HepG2 (cell line): ENCODE data around the gene ZFP36. TPM values are rescaled to one million over a fixed set of nuclear protein-coding genes. Genes with fewer than 3 reads are reported as not detected.

Source experiments
- CBX2 ChIP-seq, 2 experiments: fragments of 200-600 bp in 1 of 2; sonication (generic); formaldehyde crosslinking in 1 of 2; IDR thresholded peaks; 2 replicates each; pipeline versions ENCODE4 v1.7.0 to v1.8.1; 2018 to 2022; ENCODE audit warnings: low read depth in 2 of 2, low read length in 1 of 2, mild to moderate bottlenecking in 1 of 2, missing genetic modification reagents in 1 of 2
- DNMT1 ChIP-seq: sonication (generic); formaldehyde crosslinking; IDR thresholded peaks from 2 replicates; pipeline ENCODE4 v1.5.1; 2020; ENCODE audit warnings: mild to moderate bottlenecking, missing genetic modification reagents
- HINFP ChIP-seq: sonication (generic); formaldehyde crosslinking; IDR thresholded peaks from 2 replicates; pipeline ENCODE4 v1.4.0; 2020; ENCODE audit warnings: low read depth, mild to moderate bottlenecking, missing genetic modification reagents
- HMG20B ChIP-seq: conservative IDR thresholded peaks from 2 replicates; pipeline ENCODE4 v1.6.1; 2016; ENCODE audit warnings: missing genetic modification reagents, missing compliant biosample characterization
- HNF1B ChIP-seq: sonication (generic); formaldehyde crosslinking; IDR thresholded peaks from 2 replicates; pipeline ENCODE4 v1.5.1; 2020; ENCODE audit warnings: mild to moderate bottlenecking, moderate library complexity, missing genetic modification reagents
- JUND ChIP-seq: sonication (generic); formaldehyde crosslinking; IDR thresholded peaks from 2 replicates; pipeline ENCODE4 v1.8.0; 2022; ENCODE audit warnings: mild to moderate bottlenecking, missing genetic modification reagents
- MLXIP ChIP-seq: sonication (generic); formaldehyde crosslinking; IDR thresholded peaks from 2 replicates; pipeline ENCODE4 v1.9.0; 2021; ENCODE audit warnings: missing genetic modification reagents, borderline replicate concordance
- PPARG ChIP-seq: conservative IDR thresholded peaks from 2 replicates; pipeline ENCODE4 v1.6.1; 2016; ENCODE audit warnings: missing biosample characterization, missing genetic modification reagents
- PRMT3 ChIP-seq: sonication (generic); formaldehyde crosslinking; IDR thresholded peaks from 2 replicates; pipeline ENCODE4 v1.8.1; 2022; ENCODE audit warnings: low read depth, mild to moderate bottlenecking, moderate library complexity, missing genetic modification reagents, borderline replicate concordance
- RARA ChIP-seq: IDR thresholded peaks from 2 replicates; pipeline ENCODE4 v1.6.1; 2016; ENCODE audit warnings: missing genetic modification reagents, missing compliant biosample characterization
- SMAD1 ChIP-seq: sonication (generic); formaldehyde crosslinking; IDR thresholded peaks from 2 replicates; pipeline ENCODE4 v1.4.0; 2020; ENCODE audit warnings: missing genetic modification reagents, low read depth, mild to moderate bottlenecking, borderline replicate concordance
- ZBTB1 ChIP-seq: sonication (generic); formaldehyde crosslinking; IDR thresholded peaks from 2 replicates; pipeline ENCODE4 v1.4.0; 2020; ENCODE audit warnings: missing genetic modification reagents, borderline replicate concordance
- ZNF281 ChIP-seq: sonication (generic); formaldehyde crosslinking; IDR thresholded peaks from 2 replicates; pipeline ENCODE4 v1.4.0; 2020; ENCODE audit warnings: missing genetic modification reagents, borderline replicate concordance
- ZNF543 ChIP-seq: sonication (generic); formaldehyde crosslinking; IDR thresholded peaks from 2 replicates; pipeline ENCODE4 v1.4.0; 2020; ENCODE audit warnings: mild to moderate bottlenecking, missing genetic modification reagents
- ZNF552 ChIP-seq: sonication (generic); formaldehyde crosslinking; IDR thresholded peaks from 2 replicates; pipeline ENCODE4 v1.9.0; 2022; ENCODE audit warnings: missing genetic modification reagents, mild to moderate bottlenecking, borderline replicate concordance
- ZNF567 ChIP-seq: sonication (generic); formaldehyde crosslinking; IDR thresholded peaks from 2 replicates; pipeline ENCODE4 v1.8.1; 2023; ENCODE audit warnings: mild to moderate bottlenecking, missing genetic modification reagents, borderline replicate concordance
- ZSCAN22 ChIP-seq: sonication (generic); formaldehyde crosslinking; IDR thresholded peaks from 2 replicates; pipeline ENCODE4 v1.4.0; 2020; ENCODE audit warnings: mild to moderate bottlenecking, missing genetic modification reagents
- ZSCAN29 ChIP-seq: sonication (generic); formaldehyde crosslinking; conservative IDR thresholded peaks from 2 replicates; pipeline ENCODE4 v1.4.0; 2020; ENCODE audit warnings: mild to moderate bottlenecking, missing genetic modification reagents
- polyA plus RNA-seq, 8 experiments: library from polyadenylated mRNA; depleted of rRNA in 3 of 8; stranded (reverse) in 7 of 8; unstranded in 1 of 8; fragments of >200 nt; fragmentation: Illumina TruSeq in 4 of 8; extraction: Trizol in 4 of 8; gene quantifications; 2 replicates each; pipeline versions ENCODE4 v1.2.1 to v1.2.3, GENCODE V29; 2011 to 2016; ENCODE audit warnings: low read depth in 4 of 8, missing spikeins in 1 of 8, mixed read lengths in 1 of 8; ENCODE audit not compliant: insufficient read depth in 1 of 8
- total RNA-seq, 5 experiments: library from RNA; depleted of rRNA; stranded (reverse); fragments of >200 nt; fragmentation: Illumina TruSeq; extraction: Trizol; gene quantifications; 2 replicates each; pipeline ENCODE4 v1.2.3, GENCODE V29; 2016; ENCODE audit warnings: low read depth in 1 of 5

Gene ZFP36
- total and polyA plus RNA-seq, 2 of the 13 experiments (the other 11 are each of a cell fraction or from before 2014, with no cell fraction given), result 1.4 to 1.7 TPM

GRCh38 chr19:39445196-39446111, 38.8 kb downstream of the ZFP36 start, which contains the start of gene SUPT5H (continued):
- TF ChIP-seq ZNF281 (CRISPR knock-in tag), result 0 out of 2 replicates have a peak, but pooled peaks have one; percentile 35
- no peak; the same call in 1 of the 2 replicates for TF ChIP-seq ZNF552 (CRISPR knock-in tag)
- peak; percentile 70 for TF ChIP-seq PPARG (CRISPR knock-in tag)
- no peak; the same call in 1 of the 2 replicates for TF ChIP-seq HMG20B (CRISPR knock-in tag)
- TF ChIP-seq ZNF567 (CRISPR knock-in tag), result peak; percentile 69; the same call in 1 of the 2 replicates
- TF ChIP-seq HNF1B, result peak; percentile 96
- peak; percentile 42; the same call in 1 of the 2 replicates for TF ChIP-seq RARA
- TF ChIP-seq ZNF543 (CRISPR knock-in tag), result peak; percentile 87; the same call in 1 of the 2 replicates
- no peak for TF ChIP-seq MLXIP (CRISPR knock-in tag)
- TF ChIP-seq ZBTB1, result no peak
- TF ChIP-seq JUND (CRISPR knock-in tag), result peak; percentile 14; the same call in 1 of the 2 replicates
- TF ChIP-seq SMAD1, result no peak
- no peak for TF ChIP-seq CBX2 (IDR thresholded peaks at IDR 0.05; ENCODE audit: low read depth, low read length)
- TF ChIP-seq CBX2 (CRISPR knock-in tag; IDR thresholded peaks at IDR 0.05; ENCODE audit: low read depth), result no peak
- TF ChIP-seq ZSCAN29, result no peak
- peak; percentile 83; the same call in 1 of the 2 replicates for TF ChIP-seq HINFP (CRISPR knock-in tag)
- no peak for TF ChIP-seq PRMT3 (CRISPR knock-in tag)
- 0 out of 2 replicates have a peak, but pooled peaks have one; percentile 52 for TF ChIP-seq DNMT1 (CRISPR knock-in tag)
- TF ChIP-seq ZSCAN22 (CRISPR knock-in tag), result 0 out of 2 replicates have a peak, but pooled peaks have one; percentile 20
